GM12878 (cell line): Measurements from ENCODE around the gene TWF1. TPM values are rescaled to one million over a fixed set of nuclear protein-coding genes. Genes with fewer than 3 reads are reported as not detected.
A peak's percentile ranks its signal among the peaks of the same experiment; 100 is the strongest.
"Not testable (repeated sequence)": the region's sequence is repeated elsewhere in the genome, so short reads cannot be mapped to it uniquely, and the experiment has no call there.

Experiments
- ATAC-seq: fragments of 200-7000 bp; cut with Tn5 transposase; 3 replicates; pipeline ENCODE4 v1.9.1; 2020; ENCODE audit warnings: mild to moderate bottlenecking, moderate library complexity
- BruUV-seq: library from RNA; stranded (reverse); fragments of 400-500 nt; replicated peaks from 2 replicates; lab custom pipeline; 2021; lab: Mats Ljungman, UMichigan
- CTCF ChIA-PET: fragments of 300-600 bp; sonication (Branson Sonifier 250); formaldehyde crosslinking; extraction: SDS; loops from one replicate; lab custom pipeline; 2021; ENCODE audit warnings: inconsistent platforms; lab: Yijun Ruan, JAX
- POLR2A ChIA-PET: fragments of 350-600 bp; formaldehyde crosslinking; extraction: SDS; loops from one replicate; lab custom pipeline; 2021; ENCODE audit warnings: inconsistent platforms; lab: Charles Lee
- RAD21 ChIA-PET: fragments of 300-600 bp; sonication (Branson Sonifier 250); formaldehyde crosslinking; loops from one replicate; lab custom pipeline; 2023; ENCODE audit warnings: antibody characterized with exemption; ENCODE audit not compliant: unreplicated experiment; lab: Charles Lee
- SMC1A ChIA-PET: fragments of 300-600 bp; sonication (Branson Sonifier 250); formaldehyde crosslinking; loops from one replicate; lab custom pipeline; 2023; ENCODE audit not compliant: unreplicated experiment, uncharacterized antibody; lab: Charles Lee
- DNase-seq: peaks from one replicate; pipeline ENCODE4 v3.0.0-alpha.2; 2011; ENCODE audit warnings: low read depth, low spot score
- FAIRE-seq: peaks from 3 replicates; lab custom pipeline; 2011; peaks lifted over from hg19 to GRCh38; lab: Jason Lieb, UNC
- H2AFZ ChIP-seq: 2 replicates; pipeline ENCODE4 v1.6.0; 2011; ENCODE audit warnings: low read depth, low read length, control low read depth; ENCODE audit not compliant: control insufficient read depth
- H3K27ac ChIP-seq: 2 replicates; pipeline ENCODE4 v1.5.1; 2011; ENCODE audit warnings: control low read depth; ENCODE audit not compliant: control insufficient read depth, insufficient read depth
- H3K27me3 ChIP-seq, 2 experiments: replicated peaks in 1 of 2; 2 replicates each; pipeline versions ENCODE4 v1.6.0 to v1.6.1; 2011; ENCODE audit warnings: low read length in 1 of 2; ENCODE audit not compliant: control insufficient read depth in 2 of 2, insufficient read depth in 2 of 2
- H3K36me3 ChIP-seq, 2 experiments: 2 replicates each; pipeline ENCODE4 v1.5.1; 2011; ENCODE audit warnings: low read length in 1 of 2; ENCODE audit not compliant: control insufficient read depth in 2 of 2, insufficient read depth in 2 of 2
- H3K4me1 ChIP-seq: 2 replicates; pipeline ENCODE4 v1.6.1; 2011; ENCODE audit warnings: mild to moderate bottlenecking, low read length, moderate library complexity, mixed read lengths; ENCODE audit not compliant: control insufficient read depth, insufficient read depth
- H3K4me2 ChIP-seq: 2 replicates; pipeline ENCODE4 v1.6.0; 2011; ENCODE audit warnings: control low read depth; ENCODE audit not compliant: control insufficient read depth, insufficient read depth
- H3K4me3 ChIP-seq: fragments of 200-600 bp; sonication (generic); 2 replicates; pipeline ENCODE4 v1.5.1; 2016
- H3K79me2 ChIP-seq: 2 replicates; pipeline ENCODE4 v1.6.0; 2011; ENCODE audit warnings: low read length; ENCODE audit not compliant: control insufficient read depth, insufficient read depth
- H3K9ac ChIP-seq: 2 replicates; pipeline ENCODE4 v1.8.0; 2011; ENCODE audit warnings: low read length, control low read depth, mixed read lengths; ENCODE audit not compliant: control insufficient read depth, insufficient read depth
- H3K9me3 ChIP-seq: replicated peaks from 3 replicates; pipeline ENCODE4 v1.5.1; 2011; ENCODE audit warnings: mild to moderate bottlenecking, low read length; ENCODE audit not compliant: control insufficient read depth, insufficient read depth
- H4K20me1 ChIP-seq: 2 replicates; pipeline ENCODE4 v1.6.0; 2011; ENCODE audit not compliant: control insufficient read depth, insufficient read depth
- MEF2A ChIP-seq: IDR thresholded peaks from 2 replicates; pipeline ENCODE4 v1.6.1; 2011; ENCODE audit warnings: low read depth, mild to moderate bottlenecking, low read length, moderate library complexity; ENCODE audit not compliant: insufficient read depth
- MYC ChIP-seq: IDR thresholded peaks from 2 replicates; pipeline ENCODE4 v1.6.1; 2011; ENCODE audit warnings: mild to moderate bottlenecking, low read length, moderate library complexity, inconsistent platforms; ENCODE audit not compliant: insufficient read depth, insufficient replicate concordance, insufficient read length, severe bottlenecking
- NKRF ChIP-seq: fragments of 450-650 bp; conservative IDR thresholded peaks from 2 replicates; pipeline ENCODE4 v1.6.1; 2017; ENCODE audit warnings: mild to moderate bottlenecking, moderate library complexity
- NRF1 ChIP-seq: conservative IDR thresholded peaks from 2 replicates; pipeline ENCODE4 v1.6.1; 2011; ENCODE audit warnings: mild to moderate bottlenecking, low read depth, low read length, improper control_type of control experiment
- ZNF24 ChIP-seq: fragments of 450-650 bp; IDR thresholded peaks from 2 replicates; pipeline ENCODE4 v1.6.1; 2017; ENCODE audit warnings: antibody characterized with exemption, mild to moderate bottlenecking
- WGBS: methylation state at CpG from one replicate; pipeline ENCODE4 v1.1.6; 2016; ENCODE audit warnings: low lambda C conversion rate; ENCODE audit not compliant: insufficient replicate concordance, insufficient coverage; ENCODE audit errors: missing lambda C conversion rate; 5-methylcytosine and 5-hydroxymethylcytosine counted together
- in situ Hi-C: fragments of 300-500 bp; cut with MboI; formaldehyde crosslinking; loops from 9 replicates; pipeline ENCODE4 v1.14.3; 2018; ENCODE audit warnings: mixed read lengths
- intact Hi-C: fragments of 100-400 bp; cut with micrococcal nuclease; formaldehyde crosslinking; loops from one replicate; pipeline ENCODE4 v1.14.2; 2022; ENCODE audit not compliant: unreplicated experiment
- polyA plus RNA-seq, 11 experiments: library from polyadenylated mRNA; depleted of rRNA in 4 of 11; unstranded in 6 of 11; stranded (reverse) in 5 of 11; fragments of >200 nt; fragmentation: Nextera tagmentation in 4 of 11; fragmentation: Illumina TruSeq in 1 of 11; extraction: Ambion mirVana in 4 of 11; extraction: Trizol in 1 of 11; gene quantifications; 1 replicate in 1 of 11; 2 replicates in 10 of 11; pipeline versions ENCODE4 v1.2.1 to v1.2.3, GENCODE V29; 2011 to 2016; ENCODE audit warnings: inconsistent platforms in 2 of 11, missing spikeins in 2 of 11, low read depth in 1 of 11
- total RNA-seq, 4 experiments: library from RNA; depleted of rRNA in 3 of 4; stranded (reverse); fragments of >200 nt in 3 of 4; fragmentation: Illumina TruSeq in 1 of 4; extraction: Trizol in 1 of 4; gene quantifications; 2 replicates each; pipeline versions ENCODE4 v1.2.1 to v1.2.3, GENCODE V29; 2013 to 2021

TWF1 gene
- total and polyA plus RNA-seq, 10 of the 15 experiments (the other 5 are each of a cell fraction or from before 2014, with no cell fraction given), result 8.7 to 23.5 (median 18.4) TPM

DNA sequence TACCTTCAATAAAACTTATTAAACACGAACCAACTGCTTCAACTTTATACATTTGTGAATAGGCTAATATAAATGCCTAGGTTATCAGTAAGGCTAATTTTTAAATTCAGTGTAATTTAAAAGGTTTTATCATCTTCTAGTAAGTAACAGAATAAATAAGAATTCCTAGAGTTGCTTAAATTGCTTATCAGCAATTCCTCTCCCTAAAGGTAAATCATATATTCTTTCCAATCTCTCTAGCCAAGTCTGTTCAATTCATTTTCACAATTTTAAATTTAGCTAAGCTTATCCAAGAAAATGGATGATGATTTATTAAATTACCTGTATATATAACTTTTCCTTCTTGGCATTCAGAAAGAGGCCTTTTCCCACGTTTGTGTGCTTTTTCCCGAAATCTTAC lies 52.1 kb downstream of the TWF1 start:
- in situ Hi-C loops (no loop called here), intact Hi-C loops (no loop called here)
- H3K36me3 ChIP-seq, result peaks cover 0 to 3% of the 10 kb centered on the region in 2 experiments; a peak in 1 of 4 replicates
- H3K9ac ChIP-seq, result no peak overlapping the region
- RAD21 ChIA-PET, result no interaction called here
- DNase-seq (no peak), ATAC-seq (no peak), FAIRE-seq (no peak)
- peaks cover 26% of the 10 kb centered on the region for H3K79me2 ChIP-seq
- CTCF ChIA-PET, result interaction anchor here (0.7 to 1.1 kb wide), 2 partner anchors 122 to 183 kb away, joined by 3 read pairs; no protein-coding TSS in a partner anchor
- H4K20me1 ChIP-seq, result no peaks in the 10 kb centered on the region
- peak overlapping the region; percentile 2; the same call in 1 of the 2 replicates for H3K4me3 ChIP-seq
- no peaks in the 10 kb centered on the region for H3K27me3 ChIP-seq
- SMC1A ChIA-PET, result interaction anchor here (1.0 to 2.3 kb wide), 4 partner anchors 9 to 128 kb away, joined by 3 to 11 read pairs (median 4); no protein-coding TSS in a partner anchor
- no peaks in the 10 kb centered on the region for H3K4me1 ChIP-seq
- no TSS peak for BruUV-seq
- H3K9me3 ChIP-seq, result peaks cover 4% of the 10 kb centered on the region; the same call in 2 of the 3 replicates
- TF ChIP-seq NRF1 (no peak), MEF2A (no peak), ZNF24 (no peak), MYC (no peak), NKRF (no peak)
- 96% methylated on average over 3 of the region's 3 CpGs for WGBS
- no peak overlapping the region for H3K27ac ChIP-seq
- POLR2A ChIA-PET, result no interaction called here
- no peak overlapping the region for H2AFZ ChIP-seq
- H3K4me2 ChIP-seq, result no peak overlapping the region

GRCh38 chr12:43751360-43751759 lies 54.8 kb downstream of the TWF1 start:
- intact Hi-C loops, H2AFZ ChIP-seq, BruUV-seq, H3K4me1 ChIP-seq, SMC1A ChIA-PET, CTCF ChIA-PET, in situ Hi-C loops, DNase-seq, H3K27ac ChIP-seq, H3K36me3 ChIP-seq, H3K27me3 ChIP-seq, FAIRE-seq, H3K4me3 ChIP-seq, H4K20me1 ChIP-seq, POLR2A ChIA-PET, H3K9ac ChIP-seq, H3K4me2 ChIP-seq, RAD21 ChIA-PET, ATAC-seq, H3K9me3 ChIP-seq: not testable (repeated sequence)
- WGBS, result 97% methylated on average over 4 of the region's 6 CpGs
- peaks cover 10% of the 10 kb centered on the region for H3K79me2 ChIP-seq
